WI38 (cell line): ENCODE measurements around the gene CERK.

Experiments used
- H3K4me3 ChIP-seq: 2 replicates; pipeline ENCODE4 v1.5.1; 2011; ENCODE audit warnings: low read depth, mild to moderate bottlenecking, control low read depth, low read length
- CTCF ChIP-seq: IDR thresholded peaks from 2 replicates; pipeline ENCODE4 v1.5.1; 2012; ENCODE audit warnings: low read depth, mild to moderate bottlenecking, control low read depth, low read length

Gene CERK

GRCh38 chr22:46686221-46687047 lies 51.6 kb downstream of the CERK start:
- no peak for TF ChIP-seq CTCF
- no peak overlapping the region for H3K4me3 ChIP-seq

- H3K4me3 ChIP-seq, result no peak overlapping the region
- no peak for TF ChIP-seq CTCF
These were observed 53.3 kb downstream of the CERK start for GRCh38 chr22:46684706-46685105.

DNA sequence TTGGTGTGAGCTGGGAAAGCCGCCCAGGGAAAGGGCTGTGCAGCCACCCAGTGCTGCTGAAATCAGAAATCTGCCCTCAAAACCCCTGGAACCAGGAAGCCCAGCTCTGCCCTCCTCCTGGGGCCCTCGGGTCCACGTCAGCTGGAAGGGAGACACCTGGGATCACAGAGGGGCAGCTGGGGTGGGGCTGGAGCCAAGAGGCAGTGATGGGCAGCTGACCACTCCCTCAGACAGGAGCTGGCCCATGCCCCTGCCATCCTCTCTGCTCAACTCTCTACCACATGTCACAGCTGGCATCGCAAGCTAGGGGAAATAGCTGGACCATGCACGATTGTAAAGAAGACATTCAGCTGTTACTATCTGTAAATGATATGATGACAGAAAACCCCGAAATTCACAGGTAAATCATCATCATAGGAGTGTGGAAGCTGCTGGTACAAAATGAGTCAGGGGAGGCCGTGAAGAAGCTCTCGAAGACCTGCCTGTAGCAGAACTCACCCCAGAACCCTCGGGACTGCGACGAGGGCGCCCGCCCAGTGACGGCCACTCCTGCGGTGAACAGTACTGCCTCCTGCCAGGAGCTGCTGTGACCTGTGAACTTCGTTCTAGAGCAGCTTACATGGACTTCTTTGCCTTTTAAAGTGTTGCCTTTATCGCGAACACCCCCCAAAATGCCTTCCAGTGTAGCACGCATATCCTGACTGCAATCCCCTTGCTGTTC lies 55.9 kb downstream of the CERK start:
- H3K4me3 ChIP-seq, result no peak overlapping the region
- TF ChIP-seq CTCF, result no peak

DNA sequence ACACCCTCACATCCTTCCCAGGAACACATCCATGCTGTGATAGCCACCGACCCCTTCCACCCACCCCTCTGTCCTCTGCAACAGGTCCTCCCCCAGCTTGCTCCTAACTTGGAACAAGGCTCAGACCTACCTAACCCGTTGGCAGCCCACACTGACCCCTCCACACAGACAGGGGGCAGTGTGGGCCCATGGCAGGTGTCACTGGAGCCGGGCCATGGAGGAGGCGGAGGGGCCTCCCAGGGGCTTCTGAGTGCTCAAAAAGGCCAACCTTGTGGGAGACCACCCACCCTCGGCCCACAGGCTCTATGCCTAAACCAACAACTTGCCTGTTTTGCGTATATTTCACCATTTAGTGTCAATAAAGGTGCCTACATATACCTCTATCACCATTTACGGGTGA lies 57.0 kb downstream of the CERK start:
- no peak overlapping the region for H3K4me3 ChIP-seq
- peak; percentile 28 for TF ChIP-seq CTCF

DNA sequence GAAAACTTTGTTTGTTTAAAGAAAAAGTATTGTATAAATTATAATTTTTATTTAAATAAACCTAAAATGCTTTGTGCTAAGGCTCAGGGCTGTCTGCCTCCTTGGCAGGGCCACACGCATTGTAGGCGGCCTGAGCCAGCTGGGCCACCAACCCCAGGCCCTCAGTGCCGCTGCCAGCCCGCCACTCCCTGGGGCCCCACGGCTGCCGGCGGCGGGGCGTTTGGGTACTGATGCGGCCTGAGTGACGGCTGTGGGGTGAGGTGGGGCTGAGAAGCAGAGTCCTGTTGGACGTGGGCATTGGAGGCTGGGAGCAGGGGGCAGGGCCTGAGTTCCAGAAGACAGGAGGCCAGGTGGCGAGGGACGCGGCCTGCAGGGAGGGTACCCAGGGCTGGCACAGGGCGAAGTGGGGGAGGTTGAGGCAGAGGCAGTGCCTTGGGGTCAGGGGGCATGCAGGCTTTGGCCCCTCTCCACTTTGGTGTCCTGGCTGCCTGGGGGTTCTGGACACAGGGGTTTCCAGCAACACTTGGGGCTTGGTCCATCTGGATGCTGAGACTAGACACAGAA lies 58.3 kb downstream of the CERK start:
- no peak overlapping the region for H3K4me3 ChIP-seq
- TF ChIP-seq CTCF, result no peak

GRCh38 chr22:46678785-46679700 lies 59.0 kb downstream of the CERK start:
- TF ChIP-seq CTCF, result no peak
- no peak overlapping the region for H3K4me3 ChIP-seq
